Naive thymus-derived CD8-positive, alpha-beta T cell (primary cell): ENCODE data around the gene CA6. TPM values are rescaled to one million over a fixed set of nuclear protein-coding genes. Genes with fewer than 3 reads are reported as not detected.
A peak's percentile ranks its signal among the peaks of the same experiment; 100 is the strongest.

ENCODE experiments used
- ATAC-seq, 2 donors: fragments of 150-1000 bp; cut with Tn5 transposase in 1 of 2; sonication (Bioruptor Pico), chemical (Tn5 transposase) in 1 of 2; 1 replicate in 1 of 2; 2 replicates in 1 of 2; pipeline ENCODE4 v1.10.0; 2021; ENCODE audit warnings: mild to moderate bottlenecking in 2 of 2, moderate library complexity in 2 of 2
- POLR2A ChIA-PET: fragments of 350-600 bp; sonication (Branson Sonifier 250); formaldehyde crosslinking; loops from one replicate; lab custom pipeline; 2021; ENCODE audit warnings: antibody characterized with exemption; lab: Charles Lee
- DNase-seq, 10 donors: peaks; one replicate each; pipeline versions ENCODE4 v3.0.0 to v3.0.0-alpha.2; 2020 to 2022
- H3K27ac Mint-ChIP-seq, 10 donors: one replicate each; pipeline ENCODE4 v1.8.0; 2020 to 2022; ENCODE audit warnings: mild to moderate bottlenecking in 10 of 10, mixed read lengths in 10 of 10, moderate library complexity in 4 of 10, inconsistent platforms in 1 of 10
- H3K27me3 Mint-ChIP-seq, 5 donors: one replicate each; pipeline ENCODE4 v1.8.0; 2021 to 2022; ENCODE audit warnings: mixed read lengths in 5 of 5
- H3K36me3 Mint-ChIP-seq, 3 donors: one replicate each; pipeline ENCODE4 v1.8.0; 2020 to 2022; ENCODE audit warnings: mixed read lengths in 3 of 3, mild to moderate bottlenecking in 2 of 3, inconsistent platforms in 1 of 3
- H3K4me1 Mint-ChIP-seq, 4 donors: one replicate each; pipeline ENCODE4 v1.8.0; 2021 to 2022; ENCODE audit warnings: mixed read lengths in 4 of 4
- H3K4me3 Mint-ChIP-seq, 10 donors: one replicate each; pipeline ENCODE4 v1.8.0; 2020 to 2022; ENCODE audit warnings: mild to moderate bottlenecking in 10 of 10, mixed read lengths in 10 of 10, moderate library complexity in 6 of 10, inconsistent platforms in 1 of 10
- H3K9me3 Mint-ChIP-seq, 9 donors: one replicate each; pipeline ENCODE4 v1.8.0; 2020 to 2022; ENCODE audit warnings: mixed read lengths in 9 of 9, mild to moderate bottlenecking in 3 of 9, inconsistent platforms in 1 of 9, moderate library complexity in 1 of 9
- polyA plus RNA-seq, 3 donors: library from polyadenylated mRNA; unstranded; fragments of 300-500 nt; fragmentation: Illumina TruSeq; gene quantifications; one replicate each; pipeline ENCODE4 v1.2.3, GENCODE V29; 2021
- total RNA-seq, 8 experiments: library from RNA in 2 of 8; stranded (reverse) in 2 of 8; gene quantifications; one replicate each; pipeline ENCODE4 v1.2.3 and lab custom pipeline; 2021 to 2026

CA6 gene
- total and polyA plus RNA-seq, 5 experiments from 2014 or later, result 5.9 to 53.7 (median 11.5) TPM

DNA sequence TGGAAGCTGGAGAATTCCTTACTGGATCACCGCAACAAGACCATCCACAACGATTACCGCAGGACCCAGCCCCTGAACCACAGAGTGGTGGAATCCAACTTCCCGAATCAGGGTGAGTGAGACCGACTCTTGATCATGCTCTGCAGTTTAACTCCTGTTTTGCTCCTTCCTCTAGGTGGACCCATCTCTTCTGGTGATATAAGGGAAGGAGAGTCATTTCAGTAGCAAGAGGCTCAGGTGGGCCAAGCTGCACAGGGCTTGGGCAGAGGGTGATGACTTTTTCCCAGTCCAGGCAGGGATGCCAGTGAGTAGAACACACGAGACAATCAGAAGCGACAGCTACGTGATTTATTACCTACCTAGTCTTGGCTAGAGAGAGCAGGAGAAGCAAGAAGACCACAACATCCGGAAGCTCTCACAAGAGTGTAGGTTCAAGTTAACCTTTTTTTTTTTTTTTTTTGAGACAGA, 25.2 kb downstream of the CA6 start:
- DNase-seq, result peak in 9 of 10 donors; percentile 18 to 83 (median 64)
- Mint-ChIP-seq H3K9me3 (peaks cover 0 to 3% (median 0%) of the 10 kb centered on the region in 9 donors), H3K27me3 (no peaks in the 10 kb centered on the region), H3K27ac (peak overlapping the region; percentile 94 to 100 (median 97)), H3K36me3 (peaks cover 24 to 39% (median 33%) of the 10 kb centered on the region in 3 donors), H3K4me1 (peaks cover 17 to 53% (median 46%) of the 10 kb centered on the region in 4 donors), H3K4me3 (peak overlapping the region; percentile 88 to 100 (median 98))
- ATAC-seq, result peak; percentile 75 to 83
- POLR2A ChIA-PET, result interaction anchor here (0.6 to 21.1 kb wide), 11 partner anchors 8 to 265 kb away, joined by 3 to 955 read pairs (median 12); partner anchors contain the start of genes CA6 and ENO1

DNA sequence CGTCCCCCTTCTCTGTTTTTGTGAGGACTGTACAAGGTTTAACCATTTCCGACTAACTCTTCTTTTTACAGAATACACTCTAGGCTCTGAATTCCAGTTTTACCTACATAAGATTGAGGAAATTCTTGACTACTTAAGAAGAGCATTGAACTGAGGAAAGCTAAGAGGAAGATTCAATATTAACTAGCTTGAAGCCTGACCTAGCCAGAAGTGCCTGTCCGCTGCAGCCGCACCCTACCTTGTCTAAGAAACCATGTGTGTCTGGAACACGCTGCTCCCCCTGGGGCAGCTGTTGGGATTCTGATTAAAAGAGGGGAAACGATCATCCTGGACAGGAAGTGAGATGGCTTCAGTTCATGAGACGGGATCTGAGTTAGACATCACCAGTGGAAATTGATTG, 28.9 kb downstream of the CA6 start:
- Mint-ChIP-seq H3K4me1 (peaks cover 15 to 35% (median 32%) of the 10 kb centered on the region in 4 donors), H3K36me3 (peaks cover 6 to 9% (median 9%) of the 10 kb centered on the region in 3 donors), H3K4me3 (no peak overlapping the region), H3K9me3 (no peaks in the 10 kb centered on the region), H3K27me3 (no peaks in the 10 kb centered on the region), H3K27ac (peak overlapping the region in 5 of 10 donors; percentile 34 to 61 (median 48))
- DNase-seq, result no peak
- POLR2A ChIA-PET, result interaction anchor here (0.9 to 21.1 kb wide), 5 partner anchors 11 to 53 kb away, joined by 4 to 955 read pairs (median 7); partner anchors contain the start of gene CA6
- ATAC-seq, result no peak

DNA sequence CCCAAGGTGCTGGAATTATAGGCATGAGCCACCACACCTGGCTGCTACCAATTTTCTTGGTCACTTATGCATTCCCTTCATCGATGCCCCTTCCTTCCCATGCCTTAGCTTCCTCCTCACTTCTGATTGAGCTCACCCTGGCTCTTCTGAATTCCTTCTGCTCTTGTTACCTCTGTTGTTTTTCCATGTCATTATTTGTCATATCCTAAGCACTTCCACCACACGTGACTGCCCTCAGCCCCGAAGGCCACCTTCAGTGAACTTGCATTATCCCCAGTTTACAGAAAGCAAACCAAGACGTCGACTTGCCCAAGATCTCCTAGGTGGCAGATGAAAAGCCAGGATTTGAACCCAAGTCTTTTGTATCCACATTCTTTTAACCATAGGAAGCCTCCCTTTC, 30.7 kb downstream of the CA6 start:
- peaks cover 15 to 30% (median 25%) of the 10 kb centered on the region in 4 donors for H3K4me1 Mint-ChIP-seq
- no peak overlapping the region for H3K4me3 Mint-ChIP-seq
- H3K27ac Mint-ChIP-seq, result peak overlapping the region in 2 of 10 donors; percentile 41 to 72
- POLR2A ChIA-PET, result interaction anchor here (0.9 to 21.1 kb wide), 3 partner anchors 9 to 54 kb away, joined by 3 to 955 read pairs (median 6); no protein-coding TSS in a partner anchor
- H3K9me3 Mint-ChIP-seq, result no peaks in the 10 kb centered on the region
- H3K36me3 Mint-ChIP-seq, result no peaks in the 10 kb centered on the region
- H3K27me3 Mint-ChIP-seq, result no peaks in the 10 kb centered on the region
- DNase-seq (no peak), ATAC-seq (no peak)

- ATAC-seq (no peak), DNase-seq (no peak)
- Mint-ChIP-seq H3K36me3 (no peaks in the 10 kb centered on the region), H3K4me3 (no peak overlapping the region), H3K4me1 (peaks cover 11 to 23% (median 19%) of the 10 kb centered on the region in 4 donors), H3K27me3 (no peaks in the 10 kb centered on the region), H3K27ac (no peak overlapping the region), H3K9me3 (no peaks in the 10 kb centered on the region)
- POLR2A ChIA-PET, result interaction anchor here (0.9 to 21.1 kb wide), 3 partner anchors 10 to 55 kb away, joined by 3 to 955 read pairs (median 6); no protein-coding TSS in a partner anchor
These were observed 31.3 kb downstream of the CA6 start for GRCh38 chr1:8976896-8977450.

GRCh38 chr1:8980656-8981055, 35.0 kb downstream of the CA6 start:
- H3K27me3 Mint-ChIP-seq, result no peaks in the 10 kb centered on the region
- peaks cover 14 to 24% (median 20%) of the 10 kb centered on the region in 4 donors for H3K4me1 Mint-ChIP-seq
- H3K36me3 Mint-ChIP-seq, result no peaks in the 10 kb centered on the region
- no peak overlapping the region for H3K4me3 Mint-ChIP-seq
- POLR2A ChIA-PET, result interaction anchor here (0.6 to 21.1 kb wide), 3 partner anchors 12 to 59 kb away, joined by 3 to 955 read pairs (median 292); no protein-coding TSS in a partner anchor
- no peaks in the 10 kb centered on the region for H3K9me3 Mint-ChIP-seq
- H3K27ac Mint-ChIP-seq, result peak overlapping the region in 2 of 10 donors; percentile 27 to 90
- DNase-seq, result no peak
- ATAC-seq, result no peak

- Mint-ChIP-seq H3K4me3 (no peak overlapping the region), H3K27me3 (no peaks in the 10 kb centered on the region), H3K9me3 (no peaks in the 10 kb centered on the region), H3K27ac (peak overlapping the region in 3 of 10 donors; percentile 27 to 90 (median 28)), H3K4me1 (peaks cover 14 to 24% (median 22%) of the 10 kb centered on the region in 4 donors), H3K36me3 (no peaks in the 10 kb centered on the region)
- POLR2A ChIA-PET, result interaction anchor here (0.6 to 21.1 kb wide), 3 partner anchors 12 to 59 kb away, joined by 3 to 955 read pairs (median 292); no protein-coding TSS in a partner anchor
- no peak for DNase-seq
- no peak for ATAC-seq
These were observed 35.5 kb downstream of the CA6 start for GRCh38 chr1:8981169-8981568.

DNA sequence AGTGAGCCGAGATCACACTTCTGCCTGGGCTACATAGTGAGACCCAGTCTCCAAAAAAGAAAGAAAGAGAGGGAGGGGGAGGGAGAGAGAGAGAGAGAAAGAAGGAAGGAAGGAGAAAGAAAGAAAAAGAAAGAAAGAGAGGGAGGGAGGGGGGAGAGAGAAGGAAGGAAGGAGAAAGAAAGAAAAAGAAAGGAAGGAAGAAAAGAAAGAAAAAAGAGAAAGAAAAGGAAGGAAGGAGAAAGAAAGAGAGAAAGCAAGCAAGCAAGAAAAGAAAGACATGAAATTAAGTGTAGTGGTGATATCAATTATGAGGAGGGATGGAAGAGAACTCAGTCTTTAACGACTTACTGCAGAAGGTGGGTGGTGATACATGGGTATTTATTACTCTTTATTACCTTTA, 38.5 kb downstream of the CA6 start:
- no peak for DNase-seq
- no peak for ATAC-seq
- Mint-ChIP-seq H3K27me3 (no peaks in the 10 kb centered on the region), H3K9me3 (no peaks in the 10 kb centered on the region), H3K36me3 (no peaks in the 10 kb centered on the region), H3K27ac (peak overlapping the region; percentile 68 to 96 (median 82)), H3K4me3 (peak overlapping the region in 2 of 10 donors; percentile 10 to 45), H3K4me1 (peaks cover 17 to 43% (median 41%) of the 10 kb centered on the region in 4 donors)
- POLR2A ChIA-PET, result interaction anchor here (0.6 to 11.2 kb wide), 6 partner anchors 17 to 101 kb away, joined by 3 to 361 read pairs (median 5); no protein-coding TSS in a partner anchor

GRCh38 chr1:8984990-8985389, 39.3 kb downstream of the CA6 start:
- DNase-seq, result no peak
- H3K9me3 Mint-ChIP-seq, result no peaks in the 10 kb centered on the region
- H3K36me3 Mint-ChIP-seq, result no peaks in the 10 kb centered on the region
- no peak for ATAC-seq
- no peaks in the 10 kb centered on the region for H3K27me3 Mint-ChIP-seq
- H3K4me1 Mint-ChIP-seq, result peaks cover 17 to 46% (median 41%) of the 10 kb centered on the region in 4 donors
- POLR2A ChIA-PET, result interaction anchor here (1.3 to 11.2 kb wide), 5 partner anchors 18 to 107 kb away, joined by 4 to 361 read pairs (median 21); partner anchors contain the start of gene ENO1
- H3K27ac Mint-ChIP-seq, result peak overlapping the region; percentile 73 to 97 (median 91)
- H3K4me3 Mint-ChIP-seq, result peak overlapping the region in 2 of 10 donors; percentile 5 to 49

GRCh38 chr1:8985915-8986813, 40.5 kb downstream of the CA6 start:
- ATAC-seq, result no peak
- Mint-ChIP-seq H3K4me1 (peaks cover 17 to 46% (median 41%) of the 10 kb centered on the region in 4 donors), H3K4me3 (peak overlapping the region; percentile 54 to 93 (median 81)), H3K27ac (peak overlapping the region; percentile 92 to 97 (median 96)), H3K9me3 (no peaks in the 10 kb centered on the region), H3K36me3 (no peaks in the 10 kb centered on the region), H3K27me3 (no peaks in the 10 kb centered on the region)
- no peak for DNase-seq
- POLR2A ChIA-PET, result interaction anchor here (1.2 to 11.2 kb wide), 14 partner anchors 12 to 108 kb away, joined by 3 to 361 read pairs (median 7); partner anchors contain the start of gene ENO1

- H3K27me3 Mint-ChIP-seq, result no peaks in the 10 kb centered on the region
- peaks cover 17 to 46% (median 41%) of the 10 kb centered on the region in 4 donors for H3K4me1 Mint-ChIP-seq
- DNase-seq (peak in 4 of 10 donors; percentile 22 to 71 (median 48)), ATAC-seq (peak; percentile 53 to 64)
- peak overlapping the region; percentile 54 to 93 (median 81) for H3K4me3 Mint-ChIP-seq
- POLR2A ChIA-PET, result interaction anchor here (1.0 to 11.2 kb wide), 15 partner anchors 12 to 112 kb away, joined by 3 to 361 read pairs (median 7); partner anchors contain the start of gene ENO1
- H3K36me3 Mint-ChIP-seq, result no peaks in the 10 kb centered on the region
- no peaks in the 10 kb centered on the region for H3K9me3 Mint-ChIP-seq
- H3K27ac Mint-ChIP-seq, result peak overlapping the region; percentile 92 to 97 (median 96)
These were observed 41.1 kb downstream of the CA6 start for GRCh38 chr1:8986814-8987190.

DNA sequence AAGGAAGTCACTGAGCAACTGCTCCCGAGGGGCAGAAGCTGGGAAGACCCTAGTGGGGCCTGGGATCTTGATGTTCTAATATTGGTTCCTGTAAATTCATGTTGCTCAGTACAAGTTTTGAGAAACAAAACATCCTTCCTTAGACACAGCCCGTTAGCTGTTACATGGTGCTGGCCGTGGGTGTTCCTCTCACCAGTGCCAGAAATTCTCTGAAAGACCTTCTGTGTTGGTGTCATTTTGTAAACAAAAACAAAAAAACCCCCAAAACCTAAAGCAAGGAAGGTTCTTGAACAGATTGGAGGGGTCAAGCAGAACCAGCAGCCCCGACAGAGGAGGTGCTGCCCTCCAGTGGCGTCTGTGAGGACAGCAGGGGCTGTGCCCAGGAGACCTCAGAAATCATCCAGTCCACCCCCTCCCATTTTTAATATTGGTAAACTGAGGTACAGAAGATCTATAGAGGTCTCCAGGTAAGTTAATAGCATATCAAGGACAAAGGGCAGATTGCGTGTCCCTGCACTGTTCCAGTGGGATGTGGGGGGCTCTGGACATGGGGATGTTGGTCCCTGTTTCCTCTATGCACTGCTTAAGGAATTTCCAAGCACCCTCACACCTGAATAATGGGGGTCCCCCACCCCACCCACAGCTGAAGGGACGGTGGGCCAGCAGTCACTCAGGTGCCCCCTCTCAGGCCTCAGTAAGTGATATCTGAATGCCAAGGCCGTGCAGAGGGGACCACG, 42.4 kb downstream of the CA6 start:
- H3K4me1 Mint-ChIP-seq, result peaks cover 18 to 44% (median 40%) of the 10 kb centered on the region in 4 donors
- POLR2A ChIA-PET, result interaction anchor here (0.5 to 11.2 kb wide), 18 partner anchors 9 to 1031 kb away, joined by 3 to 361 read pairs (median 6); partner anchors contain the start of gene ENO1
- H3K27me3 Mint-ChIP-seq, result no peaks in the 10 kb centered on the region
- H3K27ac Mint-ChIP-seq, result peak overlapping the region; percentile 92 to 97 (median 95)
- H3K4me3 Mint-ChIP-seq, result peak overlapping the region; percentile 46 to 85 (median 70)
- DNase-seq (peak; percentile 50 to 83 (median 73)), ATAC-seq (peak; percentile 58 to 63)
- no peaks in the 10 kb centered on the region for H3K36me3 Mint-ChIP-seq
- no peaks in the 10 kb centered on the region for H3K9me3 Mint-ChIP-seq
